HL-60/S4 (cell line): ENCODE data around the gene GHITM.

ENCODE experiments used
- in situ Hi-C: fragments of 300-500 bp; cut with MboI; formaldehyde crosslinking; loops from 2 replicates; pipeline ENCODE4 v1.14.3; 2022; ENCODE audit warnings: low sequenced_read_pairs

Gene GHITM

GRCh38 chr10:84197643-84198042 is 58.3 kb downstream of the GHITM start:
- in situ Hi-C loops = no loop called here

GRCh38 chr10:84198206-84198915 is 59.1 kb downstream of the GHITM start:
- in situ Hi-C loops = no loop called here

GRCh38 chr10:84200537-84201243 is 61.4 kb downstream of the GHITM start:
- in situ Hi-C loops = loop anchor here (10.0 kb wide), 1 partner anchor 56 kb away; no protein-coding TSS in a partner anchor

- in situ Hi-C loops = loop anchor here (10.0 kb wide), 1 partner anchor 56 kb away; no protein-coding TSS in a partner anchor
These were observed 61.9 kb downstream of the GHITM start for GRCh38 chr10:84201244-84201606.

GRCh38 chr10:84201682-84202081 is 62.4 kb downstream of the GHITM start:
- in situ Hi-C loops = loop anchor here (10.0 kb wide), 1 partner anchor 57 kb away; no protein-coding TSS in a partner anchor

GRCh38 chr10:84202349-84202748 is 63.0 kb downstream of the GHITM start:
- in situ Hi-C loops = loop anchor here (10.0 kb wide), 1 partner anchor 58 kb away; no protein-coding TSS in a partner anchor
